NCI-H69 (cell line): ENCODE measurements around the gene NELFE.
"Not testable (repeated sequence)": the region's sequence is repeated elsewhere in the genome, so short reads cannot be mapped to it uniquely, and the experiment has no call there.

Experiments
- DNase-seq: peaks from one replicate; lab custom pipeline; 2025; lab: John Stamatoyannopoulos, UW

NELFE gene

GRCh38 chr6:31918069-31918720 is 40.6 kb downstream of the NELFE start:
- no peak for DNase-seq

DNA sequence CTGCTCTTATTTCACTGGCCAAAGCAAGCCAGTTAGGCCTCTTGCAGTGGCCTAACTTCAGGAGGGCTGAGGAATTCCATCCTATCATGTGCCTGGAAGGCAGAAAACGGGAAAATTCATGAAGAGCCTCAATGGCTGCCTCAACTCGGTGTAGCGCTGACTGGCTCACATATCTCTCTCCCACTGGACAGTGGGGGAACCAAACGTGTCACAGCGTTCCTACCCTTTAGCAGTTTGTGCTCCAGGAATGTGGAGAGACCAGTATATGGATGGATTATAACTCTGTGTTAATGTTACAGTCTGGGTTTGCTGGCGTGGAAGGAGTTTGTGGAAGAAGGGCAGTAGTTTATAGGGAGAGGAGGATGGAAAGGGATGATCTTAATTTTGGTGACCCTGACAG is 43.0 kb downstream of the NELFE start:
- DNase-seq: no peak

- no peak for DNase-seq
Observed at GRCh38 chr6:31915351-31915750, 43.4 kb downstream of the NELFE start.

GRCh38 chr6:31911826-31912585 is 46.8 kb downstream of the NELFE start:
- DNase-seq: no peak

- not testable (repeated sequence) for DNase-seq
Observed at GRCh38 chr6:31909298-31909697, 49.5 kb downstream of the NELFE start.

GRCh38 chr6:31908791-31909190 is 50.0 kb downstream of the NELFE start:
- DNase-seq: peak; percentile 12

DNA sequence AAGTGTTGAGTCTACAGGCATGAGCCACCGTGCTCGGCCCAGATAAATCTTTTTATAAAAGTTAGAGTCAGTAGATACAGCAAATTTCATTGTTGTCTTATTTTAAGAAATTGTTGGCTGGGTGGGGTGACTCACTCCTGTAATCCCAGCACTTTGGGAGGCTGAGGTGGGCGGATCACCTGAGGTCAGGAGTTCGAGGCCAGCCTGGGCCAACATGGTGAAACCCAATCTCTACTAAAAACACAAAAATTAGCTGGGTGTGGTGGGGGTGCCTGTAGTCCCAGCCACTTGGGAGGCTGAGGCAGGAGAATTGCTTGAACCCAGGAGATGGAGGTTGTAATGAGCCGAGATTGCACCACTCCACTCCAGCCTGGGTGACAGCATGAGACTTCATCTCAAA is 50.5 kb downstream of the NELFE start:
- DNase-seq: not testable (repeated sequence)

DNA sequence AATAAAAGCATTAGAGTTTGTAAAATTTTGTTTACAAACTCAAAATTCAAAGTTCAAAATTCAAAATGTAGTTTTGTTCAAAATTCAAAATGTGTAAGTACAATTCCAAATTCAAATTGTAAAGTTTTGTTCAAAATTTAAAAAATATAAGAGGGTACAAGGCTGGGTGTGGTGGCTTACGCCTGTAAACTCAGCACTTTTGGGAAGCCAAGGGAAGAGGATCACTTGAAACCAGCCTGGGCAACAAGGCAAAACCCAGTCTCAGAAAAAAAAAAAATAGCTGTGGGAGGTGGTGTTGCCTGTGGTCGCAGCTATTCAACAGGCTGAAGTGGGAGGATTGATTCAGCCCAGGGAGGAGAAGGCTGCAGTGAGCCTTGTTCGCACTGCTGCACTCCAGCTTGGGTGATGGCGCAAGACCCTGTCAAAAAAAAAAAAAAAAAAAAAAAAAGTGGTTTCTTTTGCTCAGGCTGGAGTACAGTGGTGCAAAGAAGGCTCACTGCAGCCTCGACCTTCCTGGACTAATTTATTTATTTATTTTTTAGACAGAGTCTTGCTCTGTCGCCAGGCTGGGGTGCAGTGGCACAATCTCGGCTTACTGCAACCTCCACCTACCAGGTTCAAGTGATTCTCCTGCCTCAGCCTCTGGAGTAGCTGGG is 51.5 kb downstream of the NELFE start:
- no peak for DNase-seq

- DNase-seq: not testable (repeated sequence)
Observed at GRCh38 chr6:31906727-31907126, 52.0 kb downstream of the NELFE start.

DNA sequence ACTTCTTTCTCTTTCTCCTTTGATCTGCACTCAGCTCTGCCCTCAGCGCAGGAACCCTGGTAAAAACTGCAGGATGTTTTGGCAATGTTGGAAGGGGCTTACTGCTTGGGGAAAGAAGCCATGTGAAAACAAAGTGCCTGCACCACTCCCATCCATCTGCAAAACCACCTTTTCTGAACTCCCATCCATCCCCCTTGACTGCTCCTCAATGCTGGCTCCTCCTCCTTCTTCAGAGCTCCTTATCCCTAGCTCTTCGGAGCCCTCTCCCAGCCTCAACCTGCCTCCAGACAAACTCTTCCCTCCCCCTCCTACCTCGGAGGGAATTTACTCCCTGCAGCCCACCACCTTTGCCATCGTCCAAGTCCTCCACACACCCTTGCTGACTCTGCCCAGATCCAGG is 52.6 kb downstream of the NELFE start:
- DNase-seq: no peak

DNA sequence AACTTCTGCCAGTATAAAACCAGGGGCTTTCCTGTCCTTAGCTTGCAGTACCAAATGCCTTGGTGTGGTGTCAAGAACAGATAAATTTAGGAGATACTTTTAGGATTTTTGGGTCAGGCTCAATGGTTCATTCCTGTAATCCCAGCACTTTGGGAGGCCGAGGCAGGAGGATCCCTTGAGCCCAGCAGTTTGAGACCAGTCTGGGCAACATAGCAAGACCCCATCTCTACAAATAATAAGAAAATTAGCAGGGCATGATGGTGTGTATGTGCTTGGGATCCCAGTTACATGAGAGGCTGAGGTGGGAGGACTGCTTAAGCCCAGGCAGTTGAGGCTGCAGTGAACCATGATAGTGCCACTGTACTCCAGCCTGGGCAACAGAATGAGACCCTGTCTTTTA is 53.7 kb downstream of the NELFE start:
- no peak for DNase-seq

DNA sequence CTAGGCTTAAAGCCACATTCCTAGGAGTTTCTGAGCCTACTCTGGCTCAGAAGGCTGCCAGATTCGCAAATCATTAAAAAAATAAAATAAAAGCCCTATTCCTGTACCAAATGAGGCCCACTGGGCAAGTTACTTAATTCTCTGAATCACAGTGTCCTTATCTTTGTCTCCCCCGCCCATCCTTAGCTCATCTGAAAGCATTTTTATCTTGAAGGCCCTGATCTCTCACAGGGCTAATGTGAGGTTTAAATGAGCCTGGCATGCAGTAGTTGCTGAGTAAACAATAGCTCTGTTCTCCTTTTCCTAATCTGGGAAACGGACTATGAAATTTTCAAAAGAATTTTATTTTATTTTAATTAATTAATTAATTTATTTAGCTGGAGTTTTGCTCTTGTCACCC is 54.8 kb downstream of the NELFE start:
- DNase-seq: no peak
